ENCODE results near the gene PDE4D.

The PDE4D gene

GRCh38 chr5:59351076-59351794 lies 542.3 kb downstream of the PDE4D start:
- Histone ChIP-seq H3K36me3 (ENCODE audit: control insufficient read depth, insufficient read depth, low read length) (no peaks in the 10 kb centered on the region), H3K4me3 (replicated peaks; ENCODE audit: low read depth, low read length) (no peak overlapping the region), H3K27me3 (replicated peaks; ENCODE audit: control insufficient read depth, insufficient read depth, low read length) (no peaks in the 10 kb centered on the region; the same call in 1 of the 2 replicates)
- no peak for DNase-seq (ENCODE audit: extremely low read depth, insufficient read length)
- no peak for TF ChIP-seq CTCF (IDR thresholded peaks at IDR 0.05; ENCODE audit: insufficient read depth, low read length, poor library complexity, severe bottlenecking)

- Histone ChIP-seq H3K36me3 (ENCODE audit: control insufficient read depth, insufficient read depth, low read length) (no peaks in the 10 kb centered on the region), H3K27me3 (replicated peaks; ENCODE audit: control insufficient read depth, insufficient read depth, low read length) (no peaks in the 10 kb centered on the region; the same call in 1 of the 2 replicates), H3K4me3 (replicated peaks; ENCODE audit: low read depth, low read length) (no peak overlapping the region)
- no peak for TF ChIP-seq CTCF (IDR thresholded peaks at IDR 0.05; ENCODE audit: insufficient read depth, low read length, poor library complexity, severe bottlenecking)
- no peak for DNase-seq (ENCODE audit: extremely low read depth, insufficient read length)
These were observed 545.3 kb downstream of the PDE4D start for GRCh38 chr5:59348189-59348588.

DNA sequence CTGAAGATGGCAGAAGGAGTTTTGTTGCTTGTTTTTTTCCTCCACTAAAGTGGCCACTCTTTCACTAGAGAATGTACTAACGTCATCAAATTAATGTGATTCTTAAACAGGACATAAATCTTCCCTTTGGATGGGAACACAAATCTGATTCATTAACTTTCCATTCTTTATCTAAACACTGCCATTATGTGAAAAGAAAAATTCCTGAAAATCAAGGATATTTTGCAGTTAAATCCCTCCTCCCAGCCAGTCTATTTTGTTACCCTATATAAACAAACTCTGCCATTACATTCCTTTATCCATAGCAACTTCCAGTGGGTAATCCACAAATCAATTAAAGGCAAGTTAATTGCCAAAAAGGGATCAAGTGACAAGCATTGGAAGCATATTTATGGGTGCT lies 546.5 kb downstream of the PDE4D start:
- Histone ChIP-seq H3K27me3 (replicated peaks; ENCODE audit: control insufficient read depth, insufficient read depth, low read length) (no peaks in the 10 kb centered on the region; the same call in 1 of the 2 replicates), H3K4me3 (replicated peaks; ENCODE audit: low read depth, low read length) (no peak overlapping the region), H3K36me3 (ENCODE audit: control insufficient read depth, insufficient read depth, low read length) (no peaks in the 10 kb centered on the region)
- DNase-seq (ENCODE audit: extremely low read depth, insufficient read length), result no peak
- TF ChIP-seq CTCF (IDR thresholded peaks at IDR 0.05; ENCODE audit: insufficient read depth, low read length, poor library complexity, severe bottlenecking), result no peak

DNA sequence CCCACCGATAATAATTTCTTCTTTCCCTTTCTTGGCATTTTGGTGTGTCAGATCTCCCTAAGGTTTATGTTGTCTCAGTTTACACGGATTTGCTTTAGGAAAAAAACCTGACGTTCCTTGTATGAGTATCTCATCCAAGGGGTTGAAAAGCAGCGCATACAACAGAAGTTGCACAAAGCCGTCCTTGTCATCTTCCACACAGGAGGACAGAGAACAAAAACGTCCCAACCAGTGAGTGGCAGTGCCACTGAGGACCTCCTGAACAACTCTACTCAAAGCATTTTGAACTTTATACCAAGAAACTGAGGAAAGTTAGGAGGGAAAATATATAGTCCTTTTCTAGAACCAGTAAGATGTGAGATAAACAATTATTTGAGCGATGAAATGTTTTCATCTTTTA lies 547.0 kb downstream of the PDE4D start:
- no peak for DNase-seq (ENCODE audit: extremely low read depth, insufficient read length)
- Histone ChIP-seq H3K36me3 (ENCODE audit: control insufficient read depth, insufficient read depth, low read length) (no peaks in the 10 kb centered on the region), H3K4me3 (replicated peaks; ENCODE audit: low read depth, low read length) (no peak overlapping the region), H3K27me3 (replicated peaks; ENCODE audit: control insufficient read depth, insufficient read depth, low read length) (no peaks in the 10 kb centered on the region)
- no peak for TF ChIP-seq CTCF (IDR thresholded peaks at IDR 0.05; ENCODE audit: insufficient read depth, low read length, poor library complexity, severe bottlenecking)

DNA sequence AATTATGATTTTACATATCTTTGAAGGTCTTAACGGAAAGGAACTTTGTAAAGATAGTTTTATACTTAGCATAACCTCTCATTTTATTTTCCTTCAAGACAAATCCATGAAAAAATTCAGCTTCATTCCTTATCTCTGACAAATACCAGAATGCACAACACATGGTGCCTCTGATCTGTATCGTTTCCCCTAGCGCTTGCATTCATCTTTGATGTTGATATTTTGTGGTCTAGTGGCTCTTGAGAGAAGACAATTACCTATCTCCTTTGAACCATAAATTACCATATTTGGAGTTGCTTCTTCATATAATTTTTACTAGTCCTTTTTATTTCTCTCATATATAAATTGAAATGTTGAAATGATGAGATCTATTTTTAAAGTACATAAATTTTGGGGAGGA lies 551.3 kb downstream of the PDE4D start:
- TF ChIP-seq CTCF (IDR thresholded peaks at IDR 0.05; ENCODE audit: insufficient read depth, low read length, poor library complexity, severe bottlenecking), result no peak
- Histone ChIP-seq H3K36me3 (ENCODE audit: control insufficient read depth, insufficient read depth, low read length) (no peaks in the 10 kb centered on the region), H3K4me3 (replicated peaks; ENCODE audit: low read depth, low read length) (no peak overlapping the region), H3K27me3 (replicated peaks; ENCODE audit: control insufficient read depth, insufficient read depth, low read length) (no peaks in the 10 kb centered on the region)
- DNase-seq (ENCODE audit: extremely low read depth, insufficient read length), result no peak

DNA sequence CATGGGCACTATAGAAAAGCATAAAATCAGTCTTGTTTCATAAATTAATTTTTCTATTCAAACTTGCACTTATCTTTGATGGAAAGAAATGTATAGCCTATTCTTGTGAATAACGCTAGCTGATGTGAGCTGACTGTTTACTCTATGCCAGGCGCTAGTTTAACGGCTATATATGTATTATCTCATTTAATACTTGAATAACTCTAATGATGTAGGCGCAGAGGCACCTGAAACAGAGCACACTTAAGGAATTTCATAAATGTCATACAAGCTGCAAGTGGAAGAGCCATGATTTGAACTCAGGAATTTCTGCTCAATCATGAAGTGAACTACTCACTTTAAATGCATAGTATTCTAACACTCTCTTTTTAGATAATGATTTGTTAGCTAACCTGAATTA lies 551.8 kb downstream of the PDE4D start:
- H3K27me3 ChIP-seq (replicated peaks; ENCODE audit: control insufficient read depth, insufficient read depth, low read length), result no peaks in the 10 kb centered on the region
- no peak overlapping the region for H3K4me3 ChIP-seq (replicated peaks; ENCODE audit: low read depth, low read length)
- DNase-seq (ENCODE audit: extremely low read depth, insufficient read length), result no peak
- H3K36me3 ChIP-seq (ENCODE audit: control insufficient read depth, insufficient read depth, low read length), result no peaks in the 10 kb centered on the region
- no peak for TF ChIP-seq CTCF (IDR thresholded peaks at IDR 0.05; ENCODE audit: insufficient read depth, low read length, poor library complexity, severe bottlenecking)
